ENCODE results near the gene ELMO3.
A peak's percentile ranks its signal among the peaks of the same experiment; 100 is the strongest.

ELMO3 gene

GRCh38 chr16:67163164-67163998 is 35.5 kb upstream of the ELMO3 start:
- peak; percentile 68 for DNase-seq (ENCODE audit: low read depth, low spot score)

- no peak for DNase-seq (ENCODE audit: low read depth, low spot score)
Observed at GRCh38 chr16:67163999-67164558, 34.9 kb upstream of the ELMO3 start.

DNA sequence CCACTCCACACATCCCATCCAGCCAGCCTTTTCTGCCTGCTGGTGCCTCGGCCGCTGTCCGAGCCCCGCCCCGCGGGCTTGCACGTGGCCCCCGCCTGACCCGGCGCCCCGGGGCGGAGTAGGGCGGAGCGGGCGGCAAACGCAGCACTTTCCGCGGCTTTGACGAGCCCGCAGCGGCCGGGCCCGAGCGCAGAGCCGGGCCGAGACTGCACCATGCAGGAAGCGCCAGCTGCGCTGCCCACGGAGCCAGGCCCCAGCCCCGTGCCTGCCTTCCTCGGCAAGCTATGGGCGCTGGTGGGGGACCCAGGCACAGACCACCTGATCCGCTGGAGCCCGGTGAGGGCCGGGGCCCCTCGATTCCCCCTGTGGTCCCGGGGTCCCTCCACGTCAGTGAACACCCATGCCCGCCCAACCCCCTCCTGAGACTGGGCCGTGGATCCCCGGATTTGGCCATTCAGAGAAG is 34.3 kb upstream of the ELMO3 start, which contains the start of gene HSF4:
Gene HSF4, plus strand, starts transcription at position 147 of the 463 bp plus-strand sequence. Its CDS starts 67 bp downstream, at position 214.
- DNase-seq (ENCODE audit: low read depth, low spot score), result no peak

GRCh38 chr16:67165121-67166078 is 33.5 kb upstream of the ELMO3 start:
- DNase-seq (ENCODE audit: low read depth, low spot score), result peak; percentile 46

- DNase-seq (ENCODE audit: low read depth, low spot score), result no peak
Observed at GRCh38 chr16:67166110-67166547, 32.8 kb upstream of the ELMO3 start.

- no peak for DNase-seq (ENCODE audit: low read depth, low spot score)
Observed at GRCh38 chr16:67166598-67167168, 32.2 kb upstream of the ELMO3 start.

DNA sequence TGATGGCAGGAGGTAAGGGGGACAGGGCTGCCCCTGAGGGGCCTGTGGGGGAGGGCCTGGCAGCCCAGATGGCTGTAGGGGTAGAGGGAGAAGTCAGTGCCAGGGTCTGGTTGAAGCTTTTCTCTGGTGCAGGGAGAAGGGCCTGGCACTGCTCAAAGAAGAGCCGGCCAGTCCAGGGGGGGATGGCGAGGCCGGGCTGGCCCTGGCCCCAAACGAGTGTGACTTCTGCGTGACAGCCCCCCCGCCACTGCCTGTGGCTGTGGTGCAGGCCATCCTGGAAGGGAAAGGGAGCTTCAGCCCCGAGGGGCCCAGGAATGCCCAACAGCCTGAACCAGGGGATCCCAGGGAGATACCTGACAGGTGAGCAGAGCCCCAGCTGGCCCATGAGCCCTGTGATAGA is 31.3 kb upstream of the ELMO3 start:
- DNase-seq (ENCODE audit: low read depth, low spot score), result no peak

DNA sequence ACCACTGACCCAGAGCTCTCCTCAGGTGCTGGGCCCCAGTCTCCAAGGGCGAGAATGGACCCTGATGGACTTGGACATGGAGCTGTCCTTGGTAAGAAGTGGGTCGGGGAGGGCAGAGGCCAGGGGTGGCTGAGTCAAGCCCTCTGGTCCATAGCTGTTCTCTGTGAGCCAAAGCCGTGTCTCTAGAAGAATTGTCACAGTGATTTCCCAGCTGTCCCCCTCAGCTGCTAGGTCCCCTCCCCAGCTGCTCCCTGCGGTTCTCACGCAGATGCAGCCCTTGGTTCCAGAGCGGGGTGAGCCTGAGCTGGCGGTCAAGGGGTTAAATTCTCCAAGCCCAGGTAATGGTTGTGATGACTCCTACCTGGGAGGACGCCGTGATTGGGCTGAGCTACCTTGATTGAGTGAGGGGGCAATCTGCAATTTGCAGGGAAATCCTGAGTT is 29.9 kb upstream of the ELMO3 start:
- DNase-seq (ENCODE audit: low read depth, low spot score), result no peak

- peak; percentile 55 for DNase-seq (ENCODE audit: low read depth, low spot score)
Observed at GRCh38 chr16:67169642-67170167, 29.2 kb upstream of the ELMO3 start.

- peak; percentile 89 for DNase-seq (ENCODE audit: low read depth, low spot score)
Observed at GRCh38 chr16:67170168-67170948, 28.6 kb upstream of the ELMO3 start, which contains the start of gene NOL3. Gene NOL3, plus strand, starts transcription at chr16:67170538.

DNA sequence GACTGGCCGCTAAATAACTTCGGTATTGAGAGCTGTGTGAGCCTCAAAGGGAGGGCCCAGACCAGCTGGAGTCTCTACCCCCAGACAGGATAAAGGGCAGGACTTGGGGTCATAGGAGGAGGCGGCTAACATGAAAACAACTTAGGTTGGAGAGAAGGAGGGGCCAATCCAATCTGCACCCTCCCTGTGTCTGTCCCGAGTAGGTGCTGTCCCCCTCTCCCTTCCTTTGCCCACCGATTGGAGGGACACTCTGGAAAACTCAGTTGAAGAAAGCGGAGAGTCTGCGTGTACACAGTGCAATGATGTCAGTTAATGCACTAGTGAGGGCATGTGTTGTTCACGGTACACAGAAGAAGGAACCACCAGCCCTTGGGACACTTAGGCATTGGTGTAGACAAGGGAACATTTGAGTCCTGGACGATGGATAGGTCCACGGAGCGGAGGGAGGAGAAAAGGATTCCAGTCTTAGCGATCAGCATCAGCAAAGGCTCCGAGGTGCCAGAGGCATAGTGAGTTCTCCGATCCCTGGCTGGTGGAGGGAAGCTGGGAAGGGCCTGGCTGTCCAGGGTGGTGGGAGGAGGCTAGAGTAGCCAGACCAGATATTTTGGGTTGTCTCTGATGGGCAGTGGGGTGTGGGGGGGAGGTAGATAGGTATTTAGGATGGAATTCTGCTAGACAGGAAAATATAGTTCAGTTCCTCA is 27.8 kb upstream of the ELMO3 start:
- DNase-seq (ENCODE audit: low read depth, low spot score), result peak; percentile 40

- no peak for DNase-seq (ENCODE audit: low read depth, low spot score)
Observed at GRCh38 chr16:67173323-67173722, 25.6 kb upstream of the ELMO3 start.

GRCh38 chr16:67173808-67174705 is 24.9 kb upstream of the ELMO3 start:
- DNase-seq (ENCODE audit: low read depth, low spot score), result peak; percentile 93

DNA sequence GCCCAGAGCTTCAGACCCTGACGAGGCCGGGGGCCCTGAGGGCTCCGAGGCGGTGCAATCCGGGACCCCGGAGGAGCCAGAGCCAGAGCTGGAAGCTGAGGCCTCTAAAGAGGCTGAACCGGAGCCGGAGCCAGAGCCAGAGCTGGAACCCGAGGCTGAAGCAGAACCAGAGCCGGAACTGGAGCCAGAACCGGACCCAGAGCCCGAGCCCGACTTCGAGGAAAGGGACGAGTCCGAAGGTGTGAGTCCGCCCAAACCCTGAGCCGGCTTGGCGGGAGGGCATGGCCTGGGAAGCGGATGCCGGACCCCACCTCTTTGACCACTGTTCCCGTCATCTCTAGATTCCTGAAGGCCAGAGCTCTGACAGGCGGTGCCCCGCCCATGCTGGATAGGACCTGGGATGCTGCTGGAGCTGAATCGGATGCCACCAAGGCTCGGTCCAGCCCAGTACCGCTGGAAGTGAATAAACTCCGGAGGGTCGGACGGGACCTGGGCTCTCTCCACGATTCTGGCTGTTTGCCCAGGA is 24.2 kb upstream of the ELMO3 start:
- no peak for DNase-seq (ENCODE audit: low read depth, low spot score)

DNA sequence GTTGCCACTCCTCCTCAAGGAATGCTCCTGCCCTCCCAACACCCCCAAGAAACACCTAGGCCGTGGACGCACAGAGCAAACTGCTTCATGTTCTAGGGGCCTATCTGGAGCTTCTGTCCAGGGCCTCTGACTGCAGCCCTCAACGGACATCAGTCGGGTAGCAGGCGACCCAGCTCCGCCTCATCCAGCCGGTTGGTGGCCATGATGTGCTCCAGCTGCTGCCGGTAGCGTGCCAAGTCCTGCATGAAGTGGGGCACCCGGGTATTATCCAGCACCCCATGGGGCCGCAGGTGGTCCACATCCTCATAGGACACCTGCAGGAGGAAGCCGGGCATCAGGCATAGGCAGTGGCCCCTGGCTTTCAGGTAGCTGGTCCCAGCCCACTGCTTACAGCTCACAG is 22.3 kb upstream of the ELMO3 start:
- DNase-seq (ENCODE audit: low read depth, low spot score), result no peak

GRCh38 chr16:67177743-67178699 is 20.9 kb upstream of the ELMO3 start:
- peak; percentile 71 for DNase-seq (ENCODE audit: low read depth, low spot score)

- DNase-seq (ENCODE audit: low read depth, low spot score), result no peak
Observed at GRCh38 chr16:67179421-67180080, 19.4 kb upstream of the ELMO3 start.
